ENCODE results near the gene AKR7A3.

GRCh38 chr1:19260211-19261138 lies 28.1 kb downstream of the AKR7A3 start:
- TF ChIP-seq CTCF (IDR thresholded peaks at IDR 0.05; ENCODE audit: low read depth, low read length, missing input control) (no peak), TAF1 (conservative IDR thresholded peaks at IDR 0.05) (no peak), MAX (IDR thresholded peaks at IDR 0.05) (no peak), EGR1 (IDR thresholded peaks at IDR 0.05; ENCODE audit: low read depth in 2 of 2) (no peak), REST (IDR thresholded peaks at IDR 0.05) (no peak), YY1 (IDR thresholded peaks at IDR 0.05) (no peak), JUND (IDR thresholded peaks at IDR 0.05) (no peak), RAD21 (IDR thresholded peaks at IDR 0.05) (no peak), SP1 (IDR thresholded peaks at IDR 0.05) (no peak)

Data from liver (tissue), 3 donors.